GM18858 (cell line): ENCODE data around the gene ZDHHC18.
"Not testable (repeated sequence)": the region's sequence is repeated elsewhere in the genome, so short reads cannot be mapped to it uniquely, and the experiment has no call there.

ENCODE experiments used
- ATAC-seq: cut with Tn5 transposase; IDR thresholded peaks from one replicate; pipeline ENCODE4 v1.9.1; 2021; ENCODE audit not compliant: unreplicated experiment

ZDHHC18 gene

GRCh38 chr1:26832249-26832960, 5.9 kb downstream of the ZDHHC18 start:
- no peak for ATAC-seq

- peak; percentile 61 for ATAC-seq
Observed at GRCh38 chr1:26833432-26834405, 7.2 kb downstream of the ZDHHC18 start.

GRCh38 chr1:26837665-26838064, 11.2 kb downstream of the ZDHHC18 start:
- not testable (repeated sequence) for ATAC-seq

- ATAC-seq: peak; percentile 74
Observed at GRCh38 chr1:26838474-26839338, 12.2 kb downstream of the ZDHHC18 start.

GRCh38 chr1:26839339-26839722, 12.8 kb downstream of the ZDHHC18 start:
- ATAC-seq: no peak

GRCh38 chr1:26839779-26840178, 13.3 kb downstream of the ZDHHC18 start:
- ATAC-seq: no peak

- no peak for ATAC-seq
Observed at GRCh38 chr1:26844424-26845196, 18.1 kb downstream of the ZDHHC18 start.

GRCh38 chr1:26847826-26848225, 21.3 kb downstream of the ZDHHC18 start:
- not testable (repeated sequence) for ATAC-seq

- no peak for ATAC-seq
Observed at GRCh38 chr1:26848499-26848898, 22.0 kb downstream of the ZDHHC18 start.

GRCh38 chr1:26848941-26849774, 22.7 kb downstream of the ZDHHC18 start:
- ATAC-seq: no peak

- ATAC-seq: no peak
Observed at GRCh38 chr1:26851106-26851684, 24.7 kb downstream of the ZDHHC18 start.

GRCh38 chr1:26852701-26853100, 26.2 kb downstream of the ZDHHC18 start:
- ATAC-seq: no peak

- ATAC-seq: no peak
Observed at GRCh38 chr1:26853156-26853555, 26.7 kb downstream of the ZDHHC18 start.

- no peak for ATAC-seq
Observed at GRCh38 chr1:26853600-26853999, 27.1 kb downstream of the ZDHHC18 start.

- no peak for ATAC-seq
Observed at GRCh38 chr1:26854906-26855305, 28.4 kb downstream of the ZDHHC18 start.

GRCh38 chr1:26855636-26856035, 29.1 kb downstream of the ZDHHC18 start:
- ATAC-seq: no peak

- ATAC-seq: no peak
Observed at GRCh38 chr1:26856181-26856580, 29.7 kb downstream of the ZDHHC18 start.

GRCh38 chr1:26856604-26857469, 30.3 kb downstream of the ZDHHC18 start:
- no peak for ATAC-seq
